ENCODE data around the gene LRWD1.
"Not testable (repeated sequence)": the region's sequence is repeated elsewhere in the genome, so short reads cannot be mapped to it uniquely, and the experiment has no call there.

The LRWD1 gene

GRCh38 chr7:102498321-102498720, 33.5 kb downstream of the LRWD1 start:
- not testable (repeated sequence) for DNase-seq

- DNase-seq, result not testable (repeated sequence)
Observed at GRCh38 chr7:102503141-102503540, 38.4 kb downstream of the LRWD1 start.

GRCh38 chr7:102505298-102506185, 40.8 kb downstream of the LRWD1 start:
- DNase-seq, result not testable (repeated sequence)

- DNase-seq, result not testable (repeated sequence)
Observed at GRCh38 chr7:102507410-102508088, 42.8 kb downstream of the LRWD1 start.

GRCh38 chr7:102510575-102510974, 45.8 kb downstream of the LRWD1 start:
- not testable (repeated sequence) for DNase-seq

- DNase-seq, result not testable (repeated sequence)
Observed at GRCh38 chr7:102511860-102512522, 47.2 kb downstream of the LRWD1 start.

- not testable (repeated sequence) for DNase-seq
Observed at GRCh38 chr7:102512642-102513221, 47.9 kb downstream of the LRWD1 start.

GRCh38 chr7:102514881-102515721, 50.3 kb downstream of the LRWD1 start:
- DNase-seq, result not testable (repeated sequence)

GRCh38 chr7:102515889-102516288, 51.1 kb downstream of the LRWD1 start:
- not testable (repeated sequence) for DNase-seq

- not testable (repeated sequence) for DNase-seq
Observed at GRCh38 chr7:102516951-102517350, 52.2 kb downstream of the LRWD1 start.

- DNase-seq, result not testable (repeated sequence)
Observed at GRCh38 chr7:102517550-102518147, 52.9 kb downstream of the LRWD1 start, which contains the start of gene RASA4B. RASA4B (minus strand) TSS chr7:102517777; CDS start chr7:102517710, 67 bp downstream.

- not testable (repeated sequence) for DNase-seq
Observed at GRCh38 chr7:102520797-102521196, 56.0 kb downstream of the LRWD1 start.
